Measurements from ENCODE around the gene POU2F2.
A peak's percentile ranks its signal among the peaks of the same experiment; 100 is the strongest.

Gene POU2F2

GRCh38 chr19:42154471-42155323 lies 22.5 kb upstream of the POU2F2 start:
- DNase-seq (ENCODE audit: low read depth), result no peak

GRCh38 chr19:42153672-42154433 lies 21.6 kb upstream of the POU2F2 start:
- DNase-seq (ENCODE audit: low read depth), result no peak

GRCh38 chr19:42152910-42153671 lies 20.8 kb upstream of the POU2F2 start:
- no peak for DNase-seq (ENCODE audit: low read depth)

- no peak for DNase-seq (ENCODE audit: low read depth)
These were observed 19.8 kb upstream of the POU2F2 start for GRCh38 chr19:42151782-42152684.

- DNase-seq (ENCODE audit: low read depth), result no peak
These were observed 18.7 kb upstream of the POU2F2 start for GRCh38 chr19:42150911-42151361.

GRCh38 chr19:42150364-42150763 lies 18.1 kb upstream of the POU2F2 start:
- no peak for DNase-seq (ENCODE audit: low read depth)

- no peak for DNase-seq (ENCODE audit: low read depth)
These were observed 17.4 kb upstream of the POU2F2 start for GRCh38 chr19:42149447-42150202.

GRCh38 chr19:42148266-42148665 lies 16.0 kb upstream of the POU2F2 start:
- DNase-seq (ENCODE audit: low read depth), result no peak

- DNase-seq (ENCODE audit: low read depth), result no peak
These were observed 11.3 kb upstream of the POU2F2 start for GRCh38 chr19:42143341-42144234.

- DNase-seq (ENCODE audit: low read depth), result no peak
These were observed 8.0 kb upstream of the POU2F2 start for GRCh38 chr19:42140125-42140754.

- no peak for DNase-seq (ENCODE audit: low read depth)
These were observed 2.4 kb upstream of the POU2F2 start for GRCh38 chr19:42134535-42135070.

- peak; percentile 84 for DNase-seq (ENCODE audit: low read depth)
These were observed 744 bp upstream of the POU2F2 start for GRCh38 chr19:42132851-42133528.

- no peak for DNase-seq (ENCODE audit: low read depth)
These were observed 857 bp downstream of the POU2F2 start for GRCh38 chr19:42131149-42132029.

GRCh38 chr19:42130254-42130573 lies 2.0 kb downstream of the POU2F2 start:
- DNase-seq (ENCODE audit: low read depth), result no peak

- DNase-seq (ENCODE audit: low read depth), result no peak
These were observed 2.6 kb downstream of the POU2F2 start for GRCh38 chr19:42129399-42130253.

- no peak for DNase-seq (ENCODE audit: low read depth)
These were observed 5.7 kb downstream of the POU2F2 start for GRCh38 chr19:42126574-42126973.

Measured in stimulated activated CD8-positive, alpha-beta memory T cell treated with anti-CD3 and anti-CD28 coated beads, Interleukin-15, amount 100 ng/mL, for 24 hours (primary cell).